Measurements from ENCODE around the gene CADPS2. TPM values are rescaled to one million over a fixed set of nuclear protein-coding genes. Genes with fewer than 3 reads are reported as not detected.

Gene CADPS2
- total and polyA plus RNA-seq, 10 of the 15 experiments (the other 5 are each of a cell fraction or from before 2014, with no cell fraction given), result 0.05 to 7.5 (median 0.25) TPM

GRCh38 chr7:122893486-122893885 is 7.2 kb upstream of the CADPS2 start:
- TF ChIP-seq ZNF207 (IDR thresholded peaks at IDR 0.05; ENCODE audit: borderline replicate concordance) (no peak), REST (IDR thresholded peaks at IDR 0.05; ENCODE audit: low read depth, low read length) (no peak), POLR2A (IDR thresholded peaks at IDR 0.05; ENCODE audit: low read depth, low read length) (no peak), FOS (IDR thresholded peaks at IDR 0.05; ENCODE audit: borderline replicate concordance, extremely low read depth, insufficient read length) (no peak), ZBED1 (IDR thresholded peaks at IDR 0.05; ENCODE audit: borderline replicate concordance) (no peak), SPI1 (IDR thresholded peaks at IDR 0.05; ENCODE audit: borderline replicate concordance, insufficient read depth, low read depth, low read length) (no peak), MEF2A (IDR thresholded peaks at IDR 0.05; ENCODE audit: insufficient read depth, low read depth, low read length) (no peak), PML (IDR thresholded peaks at IDR 0.05; ENCODE audit: low read length) (no peak), SKIL (IDR thresholded peaks at IDR 0.05; ENCODE audit: low read depth, poor library complexity, severe bottlenecking) (no peak), CBFB (IDR thresholded peaks at IDR 0.05; ENCODE audit: low read depth) (no peak), TBL1XR1 (IDR thresholded peaks at IDR 0.05; ENCODE audit: low read depth, low read length) (no peak), IRF3 (IDR thresholded peaks at IDR 0.05) (no peak), SUPT20H (IDR thresholded peaks at IDR 0.05; ENCODE audit: borderline replicate concordance, control insufficient read depth, low read depth, low read length) (no peak), POLR2AphosphoS2 (IDR thresholded peaks at IDR 0.05; ENCODE audit: low read depth, low read length) (no peak)
- H3K36me3 ChIP-seq (ENCODE audit: control insufficient read depth in 2 of 2, insufficient read depth in 2 of 2, low read length in 1 of 2), result no peaks in the 10 kb centered on the region
- no peaks in the 10 kb centered on the region for H3K79me2 ChIP-seq (ENCODE audit: control insufficient read depth, insufficient read depth, low read length)
- no peak overlapping the region for H3K9ac ChIP-seq (ENCODE audit: control insufficient read depth, insufficient read depth, low read length)
- H3K4me2 ChIP-seq (ENCODE audit: control insufficient read depth, insufficient read depth), result no peak overlapping the region
- no peaks in the 10 kb centered on the region; a peak in 1 of 4 replicates for H3K27me3 ChIP-seq (replicated peaks in 1 of 2; ENCODE audit: control insufficient read depth in 2 of 2, insufficient read depth in 2 of 2, low read length in 1 of 2)
- H3K4me3 ChIP-seq, result no peak overlapping the region
- RAD21 ChIA-PET (ENCODE audit: unreplicated experiment), result interaction anchor here (1.1 kb wide), 1 partner anchor 13 kb away, joined by 3 read pairs; no protein-coding TSS in a partner anchor
- no peak for DNase-seq (ENCODE audit: low read depth, low spot score)
- in situ Hi-C loops (cut with MboI) (no loop called here), intact Hi-C loops (cut with micrococcal nuclease; ENCODE audit: unreplicated experiment) (no loop called here)
- no peak overlapping the region for H3K27ac ChIP-seq (ENCODE audit: control insufficient read depth, insufficient read depth)
- CTCF ChIA-PET, result no interaction called here
- POLR2A ChIA-PET, result no interaction called here
- no TSS peak for BruUV-seq (replicated peaks)
- no peak for ATAC-seq
- WGBS (ENCODE audit: insufficient coverage, insufficient replicate concordance, low lambda C conversion rate, missing lambda C conversion rate), result 35% methylated on average over 2 of the region's 2 CpGs
- no peak for FAIRE-seq
- SMC1A ChIA-PET (ENCODE audit: uncharacterized antibody, unreplicated experiment), result interaction anchor here (0.6 to 2.0 kb wide), 3 partner anchors 8 to 354 kb away, joined by 3 to 5 read pairs (median 5); partner anchors contain the start of gene CADPS2
- no peaks in the 10 kb centered on the region for H3K4me1 ChIP-seq (ENCODE audit: control insufficient read depth, insufficient read depth, low read length)
- H2AFZ ChIP-seq (ENCODE audit: control insufficient read depth, low read depth, low read length), result no peak overlapping the region
- H3K9me3 ChIP-seq (replicated peaks; ENCODE audit: control insufficient read depth, insufficient read depth, low read length), result no peaks in the 10 kb centered on the region
- no peaks in the 10 kb centered on the region for H4K20me1 ChIP-seq (ENCODE audit: control insufficient read depth, insufficient read depth)
